Lung (tissue), 12 donors: ENCODE data around the gene ALDH3B1. TPM values are rescaled to one million over a fixed set of nuclear protein-coding genes. Genes with fewer than 3 reads are reported as not detected.

Experiments used
- ATAC-seq: fragments of 200-7000 bp; cut with Tn5 transposase; one replicate; pipeline ENCODE4 v1.9.1; 2020; ENCODE audit warnings: moderate number of reproducible peaks; ENCODE audit not compliant: insufficient read depth, low FRiP score
- DNase-seq, 3 donors: peaks; one replicate each; pipeline ENCODE4 v3.0.0-alpha.2; 2013 to 2017
- H3K27ac ChIP-seq, 2 donors: one replicate each; pipeline ENCODE4 v1.5.1; 2013; ENCODE audit warnings: mild to moderate bottlenecking in 2 of 2, moderate library complexity in 2 of 2, control low read depth in 1 of 2, inconsistent platforms in 1 of 2, low read depth in 1 of 2, low read length in 1 of 2
- H3K27me3 ChIP-seq, 3 donors: one replicate each; pipeline ENCODE4 v1.5.1; 2013; ENCODE audit warnings: low read length in 2 of 3; ENCODE audit not compliant: control insufficient read depth in 3 of 3, insufficient read depth in 3 of 3
- H3K36me3 ChIP-seq, 4 donors: one replicate each; pipeline ENCODE4 v1.5.1; 2013; ENCODE audit warnings: low read length in 4 of 4, mild to moderate bottlenecking in 1 of 4, moderate library complexity in 1 of 4; ENCODE audit not compliant: control insufficient read depth in 4 of 4, insufficient read depth in 4 of 4
- H3K4me1 ChIP-seq, 5 donors: one replicate each; pipeline ENCODE4 v1.5.1; 2013; ENCODE audit warnings: low read length in 5 of 5, mild to moderate bottlenecking in 2 of 5, moderate library complexity in 1 of 5; ENCODE audit not compliant: control insufficient read depth in 5 of 5, insufficient read depth in 5 of 5
- H3K4me3 ChIP-seq: one replicate; pipeline ENCODE4 v1.5.1; 2013; ENCODE audit warnings: mild to moderate bottlenecking, control low read depth, moderate library complexity
- H3K9ac ChIP-seq, 2 donors: one replicate each; pipeline ENCODE4 v1.5.1; 2013; ENCODE audit warnings: low read length in 2 of 2, control low read depth in 1 of 2; ENCODE audit not compliant: insufficient read depth in 1 of 2
- H3K9me3 ChIP-seq, 4 donors: one replicate each; pipeline ENCODE4 v1.5.1; 2013; ENCODE audit warnings: low read length in 3 of 4, mild to moderate bottlenecking in 1 of 4, moderate library complexity in 1 of 4; ENCODE audit not compliant: control insufficient read depth in 4 of 4, insufficient read depth in 3 of 4
- WGBS, 2 donors: extraction: QIAGEN DNeasy Blood & Tissue Kit; methylation state at CpG; one replicate each; pipeline ENCODE4 v1.1.7; 2013; 5-methylcytosine and 5-hydroxymethylcytosine counted together
- polyA plus RNA-seq, 2 donors: library from polyadenylated mRNA; stranded (reverse); fragments of 200-250 nt; gene quantifications; one replicate each; pipeline ENCODE4 v1.2.1, GENCODE V29; 2013
- total RNA-seq, 2 donors: library from RNA; depleted of rRNA in 1 of 2; stranded (reverse); fragments of >200 nt in 1 of 2; gene quantifications; one replicate each; pipeline ENCODE4 v1.2.1, GENCODE V29; 2014 to 2021
- TF ChIP-seq, protein P1 (sequence below): IDR thresholded peaks from 2 replicates; pipeline ENCODE4 v1.5.1; 2012; ENCODE audit warnings: mild to moderate bottlenecking; ENCODE audit errors: control extremely low read depth, extremely low read depth
- donor health status: control.
- donor health status: control.
- donor health status: Bipolar disorder and iron deficiency.
- donor health status: healthy.
- donor health status: DM: yes; HTN: yes; CAD: no.

ALDH3B1 gene
- total and polyA plus RNA-seq, 4 donors: 45.6 to 165 (median 90.3) TPM

DNA sequence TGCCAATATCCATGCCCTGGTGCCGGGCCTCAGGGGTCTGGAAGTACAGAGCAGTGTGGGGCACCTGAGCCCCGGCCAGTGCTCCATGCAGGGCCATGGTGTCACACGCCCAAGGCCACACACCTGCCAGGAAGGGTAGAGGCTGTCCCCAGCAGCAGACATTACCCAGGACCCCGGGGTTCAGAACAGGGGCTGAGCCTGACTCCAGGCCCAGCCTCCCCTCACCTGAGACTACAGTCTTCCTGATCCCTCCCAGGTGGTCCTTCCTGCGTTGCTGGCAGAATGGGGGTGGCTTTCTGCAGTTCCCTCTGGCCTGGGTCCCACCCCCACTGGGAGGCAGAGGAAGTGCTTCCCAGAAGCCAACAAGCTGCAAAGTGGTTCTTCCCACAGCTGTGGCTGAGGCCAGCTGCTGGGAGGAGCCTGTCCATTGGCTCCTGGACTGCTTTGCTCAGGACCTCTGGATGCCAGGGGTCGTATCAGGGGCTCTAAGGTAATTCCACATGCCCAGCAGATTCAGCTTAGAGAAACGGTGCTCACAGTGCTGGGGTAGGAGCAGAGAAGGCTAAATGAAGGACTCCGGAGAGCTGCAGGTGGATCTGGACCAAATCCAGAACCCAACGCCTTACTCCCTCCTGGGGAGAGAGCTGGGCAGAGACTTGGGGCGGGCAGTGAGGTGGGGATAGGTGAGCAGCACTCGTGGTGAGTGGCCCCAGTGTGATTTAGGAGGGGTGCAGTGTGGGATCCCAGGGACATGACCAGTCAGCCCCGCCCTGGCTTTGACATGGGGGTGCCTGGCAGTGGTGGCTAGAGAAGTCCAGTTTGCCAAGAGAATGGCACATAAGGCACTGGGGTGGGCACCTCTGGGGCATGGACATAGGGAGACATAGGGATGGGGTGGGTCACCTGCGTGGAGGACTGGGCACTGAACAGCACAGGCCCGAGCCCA lies 41.3 kb downstream of the ALDH3B1 start:
- Histone ChIP-seq H3K9me3 (no peaks in the 10 kb centered on the region), H3K36me3 (peaks cover 0 to 59% (median 2%) of the 10 kb centered on the region in 4 donors), H3K27me3 (no peaks in the 10 kb centered on the region), H3K4me1 (peaks cover 0 to 9% (median 0%) of the 10 kb centered on the region in 5 donors), H3K9ac (no peak overlapping the region), H3K27ac (no peak overlapping the region), H3K4me3 (no peak overlapping the region)
- TF ChIP-seq, protein P1, sequence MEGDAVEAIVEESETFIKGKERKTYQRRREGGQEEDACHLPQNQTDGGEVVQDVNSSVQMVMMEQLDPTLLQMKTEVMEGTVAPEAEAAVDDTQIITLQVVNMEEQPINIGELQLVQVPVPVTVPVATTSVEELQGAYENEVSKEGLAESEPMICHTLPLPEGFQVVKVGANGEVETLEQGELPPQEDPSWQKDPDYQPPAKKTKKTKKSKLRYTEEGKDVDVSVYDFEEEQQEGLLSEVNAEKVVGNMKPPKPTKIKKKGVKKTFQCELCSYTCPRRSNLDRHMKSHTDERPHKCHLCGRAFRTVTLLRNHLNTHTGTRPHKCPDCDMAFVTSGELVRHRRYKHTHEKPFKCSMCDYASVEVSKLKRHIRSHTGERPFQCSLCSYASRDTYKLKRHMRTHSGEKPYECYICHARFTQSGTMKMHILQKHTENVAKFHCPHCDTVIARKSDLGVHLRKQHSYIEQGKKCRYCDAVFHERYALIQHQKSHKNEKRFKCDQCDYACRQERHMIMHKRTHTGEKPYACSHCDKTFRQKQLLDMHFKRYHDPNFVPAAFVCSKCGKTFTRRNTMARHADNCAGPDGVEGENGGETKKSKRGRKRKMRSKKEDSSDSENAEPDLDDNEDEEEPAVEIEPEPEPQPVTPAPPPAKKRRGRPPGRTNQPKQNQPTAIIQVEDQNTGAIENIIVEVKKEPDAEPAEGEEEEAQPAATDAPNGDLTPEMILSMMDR: no peak
- DNase-seq (no peak), ATAC-seq (no peak)
- WGBS, 2 donors: 84 to 89% methylated on average over 14 of the region's 14 CpGs

- H3K9me3 ChIP-seq: no peaks in the 10 kb centered on the region
- DNase-seq (no peak), ATAC-seq (no peak)
- no peak overlapping the region for H3K27ac ChIP-seq
- peaks cover 0 to 8% (median 0%) of the 10 kb centered on the region in 5 donors for H3K4me1 ChIP-seq
- H3K4me3 ChIP-seq: no peak overlapping the region
- no peaks in the 10 kb centered on the region for H3K27me3 ChIP-seq
- 92 to 93% methylated on average over 15 of the region's 15 CpGs for WGBS, 2 donors
- H3K36me3 ChIP-seq: peaks cover 0 to 57% (median 2%) of the 10 kb centered on the region in 4 donors
- TF ChIP-seq, protein P1: no peak
- no peak overlapping the region for H3K9ac ChIP-seq
Measured at GRCh38 chr11:68052137-68052873, 42.2 kb downstream of the ALDH3B1 start.

DNA sequence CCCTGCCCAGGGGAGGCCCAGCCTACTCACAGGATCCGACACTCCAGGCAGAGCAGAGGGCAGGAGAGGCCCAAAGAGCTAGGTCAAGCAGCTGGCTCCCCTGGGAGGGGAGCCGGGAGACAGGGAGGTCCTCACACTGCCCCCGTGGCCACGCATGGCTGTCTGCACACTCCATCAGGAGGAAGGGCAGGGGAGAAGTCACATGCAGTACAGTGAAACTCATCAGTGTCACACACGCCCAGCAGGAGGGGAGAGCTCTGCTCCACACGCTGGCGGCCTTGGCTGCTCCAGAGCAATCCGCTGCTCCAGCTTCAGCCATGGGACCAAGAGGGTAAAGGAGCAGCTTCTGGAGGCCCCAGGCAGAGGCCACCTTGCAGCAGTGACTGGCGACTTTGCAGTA lies 43.0 kb downstream of the ALDH3B1 start:
- no peak overlapping the region for H3K9ac ChIP-seq
- H3K9me3 ChIP-seq: no peaks in the 10 kb centered on the region
- TF ChIP-seq, protein P1: no peak
- no peak for ATAC-seq
- no peak overlapping the region for H3K27ac ChIP-seq
- no peak for DNase-seq
- H3K27me3 ChIP-seq: no peaks in the 10 kb centered on the region
- H3K4me3 ChIP-seq: no peak overlapping the region
- no peaks in the 10 kb centered on the region for H3K4me1 ChIP-seq
- H3K36me3 ChIP-seq: peaks cover 0 to 53% (median 3%) of the 10 kb centered on the region in 4 donors
- 81 to 83% methylated on average over 9 of the region's 9 CpGs for WGBS, 2 donors
